ENCODE data around the gene CELF4.

GRCh38 chr18:37509600-37509999, 56.0 kb downstream of the CELF4 start:
- TF ChIP-seq POLR2A (IDR thresholded peaks at IDR 0.05) (no peak), CTCF (IDR thresholded peaks at IDR 0.05) (no peak)
